ENCODE results near the gene SETD7. TPM values are rescaled to one million over a fixed set of nuclear protein-coding genes. Genes with fewer than 3 reads are reported as not detected.

The SETD7 gene
- total RNA-seq, 1 experiment from 2014 or later, result 29.6 TPM

- H3K9me2 ChIP-seq (replicated peaks; ENCODE audit: low read length), result no peaks in the 10 kb centered on the region
- no peaks in the 10 kb centered on the region for H4K20me1 ChIP-seq (ENCODE audit: low read length)
- no peaks in the 10 kb centered on the region for H3F3A ChIP-seq (ENCODE audit: low read length, unreplicated experiment)
- H3K36me3 ChIP-seq (ENCODE audit: low read depth, low read length), result peaks cover 12% of the 10 kb centered on the region
- no peak for DNase-seq
- H3K4me2 ChIP-seq (ENCODE audit: low read length), result no peak overlapping the region
- no TSS peak for BruUV-seq (replicated peaks)
- POLR2A ChIA-PET (ENCODE audit: unreplicated experiment), result no interaction called here
- no peak overlapping the region for H3K4me3 ChIP-seq (ENCODE audit: low read length)
- peak; percentile 42 for ATAC-seq
- no peak overlapping the region for H3K9ac ChIP-seq (ENCODE audit: low read length)
- no peaks in the 10 kb centered on the region for H3K27me3 ChIP-seq (ENCODE audit: low read length)
- peaks cover 8% of the 10 kb centered on the region for H3K79me2 ChIP-seq (ENCODE audit: low read length)
- no peak overlapping the region for H2AFZ ChIP-seq (ENCODE audit: low read length)
- H3K4me1 ChIP-seq (ENCODE audit: insufficient read depth, low read length), result no peaks in the 10 kb centered on the region
- no peak overlapping the region for H3K27ac ChIP-seq (ENCODE audit: low read length)
- TF ChIP-seq EZH2 (IDR thresholded peaks at IDR 0.05; ENCODE audit: low read length, unreplicated experiment), result no peak
- no peak for TF ChIP-seq EZH2phosphoT487 (IDR thresholded peaks at IDR 0.05; ENCODE audit: borderline replicate concordance, low read length)
- no peak for TF ChIP-seq CTCF (conservative IDR thresholded peaks at IDR 0.05; ENCODE audit: low read depth, low read length)
- intact Hi-C loops (cut with micrococcal nuclease), result no loop called here
- CTCF ChIA-PET, result no interaction called here
- H3K9me3 ChIP-seq (ENCODE audit: low read length), result no peaks in the 10 kb centered on the region
Observed at GRCh38 chr4:139532947-139533346, 23.1 kb downstream of the SETD7 start.

- no peaks in the 10 kb centered on the region for H4K20me1 ChIP-seq (ENCODE audit: low read length)
- peaks cover 8% of the 10 kb centered on the region for H3K79me2 ChIP-seq (ENCODE audit: low read length)
- no peak for ATAC-seq
- H3K9me3 ChIP-seq (ENCODE audit: low read length), result no peaks in the 10 kb centered on the region
- TF ChIP-seq EZH2phosphoT487 (IDR thresholded peaks at IDR 0.05; ENCODE audit: borderline replicate concordance, low read length), result no peak
- peak; percentile 61 for TF ChIP-seq CTCF (conservative IDR thresholded peaks at IDR 0.05; ENCODE audit: low read depth, low read length)
- TF ChIP-seq EZH2 (IDR thresholded peaks at IDR 0.05; ENCODE audit: low read length, unreplicated experiment), result no peak
- H3K4me2 ChIP-seq (ENCODE audit: low read length), result no peak overlapping the region
- H3F3A ChIP-seq (ENCODE audit: low read length, unreplicated experiment), result no peaks in the 10 kb centered on the region
- H3K4me3 ChIP-seq (ENCODE audit: low read length), result no peak overlapping the region
- BruUV-seq (replicated peaks), result no TSS peak
- H3K4me1 ChIP-seq (ENCODE audit: insufficient read depth, low read length), result peaks cover 13% of the 10 kb centered on the region
- peaks cover 15% of the 10 kb centered on the region for H3K36me3 ChIP-seq (ENCODE audit: low read depth, low read length)
- no peaks in the 10 kb centered on the region for H3K27me3 ChIP-seq (ENCODE audit: low read length)
- intact Hi-C loops (cut with micrococcal nuclease), result no loop called here
- ChIA-PET POLR2A (ENCODE audit: unreplicated experiment) (no interaction called here), CTCF (no interaction called here)
- no peak overlapping the region for H3K27ac ChIP-seq (ENCODE audit: low read length)
- H3K9ac ChIP-seq (ENCODE audit: low read length), result no peak overlapping the region
- DNase-seq, result peak; percentile 49
- no peaks in the 10 kb centered on the region for H3K9me2 ChIP-seq (replicated peaks; ENCODE audit: low read length)
- no peak overlapping the region for H2AFZ ChIP-seq (ENCODE audit: low read length)
Observed at GRCh38 chr4:139530833-139531427, 25.1 kb downstream of the SETD7 start.

GRCh38 chr4:139528377-139529005 is 27.5 kb downstream of the SETD7 start:
- no peaks in the 10 kb centered on the region for H3F3A ChIP-seq (ENCODE audit: low read length, unreplicated experiment)
- ATAC-seq (no peak), DNase-seq (no peak)
- H3K27me3 ChIP-seq (ENCODE audit: low read length), result no peaks in the 10 kb centered on the region
- CTCF ChIA-PET, result no interaction called here
- POLR2A ChIA-PET (ENCODE audit: unreplicated experiment), result no interaction called here
- no peaks in the 10 kb centered on the region for H3K9me2 ChIP-seq (replicated peaks; ENCODE audit: low read length)
- peaks cover 19% of the 10 kb centered on the region for H3K4me1 ChIP-seq (ENCODE audit: insufficient read depth, low read length)
- H3K9ac ChIP-seq (ENCODE audit: low read length), result no peak overlapping the region
- TF ChIP-seq EZH2 (IDR thresholded peaks at IDR 0.05; ENCODE audit: low read length, unreplicated experiment) (no peak), CTCF (conservative IDR thresholded peaks at IDR 0.05; ENCODE audit: low read depth, low read length) (no peak), EZH2phosphoT487 (IDR thresholded peaks at IDR 0.05; ENCODE audit: borderline replicate concordance, low read length) (no peak)
- no peaks in the 10 kb centered on the region for H4K20me1 ChIP-seq (ENCODE audit: low read length)
- no TSS peak for BruUV-seq (replicated peaks)
- H3K27ac ChIP-seq (ENCODE audit: low read length), result no peak overlapping the region
- intact Hi-C loops (cut with micrococcal nuclease), result no loop called here
- H3K4me3 ChIP-seq (ENCODE audit: low read length), result no peak overlapping the region
- no peaks in the 10 kb centered on the region for H3K9me3 ChIP-seq (ENCODE audit: low read length)
- no peaks in the 10 kb centered on the region for H3K79me2 ChIP-seq (ENCODE audit: low read length)
- H3K4me2 ChIP-seq (ENCODE audit: low read length), result no peak overlapping the region
- no peak overlapping the region for H2AFZ ChIP-seq (ENCODE audit: low read length)
- H3K36me3 ChIP-seq (ENCODE audit: low read depth, low read length), result peaks cover 15% of the 10 kb centered on the region

All from PC-3 (cell line).